GM12892 (cell line): ENCODE data around the gene NAALADL2.

Experiments used
- POLR2A ChIP-seq: IDR thresholded peaks from 2 replicates; pipeline ENCODE4 v1.6.1; 2011; ENCODE audit warnings: low read depth, low read length, control low read depth
- POLR2AphosphoS5 ChIP-seq: IDR thresholded peaks from 2 replicates; pipeline ENCODE4 v1.6.1; 2011; ENCODE audit warnings: low read depth, low read length, control low read depth

GRCh38 chr3:175413926-175414325, 554.8 kb downstream of the NAALADL2 start:
- TF ChIP-seq POLR2A (no peak), POLR2AphosphoS5 (no peak)
